Measurements from ENCODE around the gene PINK1.

DNA sequence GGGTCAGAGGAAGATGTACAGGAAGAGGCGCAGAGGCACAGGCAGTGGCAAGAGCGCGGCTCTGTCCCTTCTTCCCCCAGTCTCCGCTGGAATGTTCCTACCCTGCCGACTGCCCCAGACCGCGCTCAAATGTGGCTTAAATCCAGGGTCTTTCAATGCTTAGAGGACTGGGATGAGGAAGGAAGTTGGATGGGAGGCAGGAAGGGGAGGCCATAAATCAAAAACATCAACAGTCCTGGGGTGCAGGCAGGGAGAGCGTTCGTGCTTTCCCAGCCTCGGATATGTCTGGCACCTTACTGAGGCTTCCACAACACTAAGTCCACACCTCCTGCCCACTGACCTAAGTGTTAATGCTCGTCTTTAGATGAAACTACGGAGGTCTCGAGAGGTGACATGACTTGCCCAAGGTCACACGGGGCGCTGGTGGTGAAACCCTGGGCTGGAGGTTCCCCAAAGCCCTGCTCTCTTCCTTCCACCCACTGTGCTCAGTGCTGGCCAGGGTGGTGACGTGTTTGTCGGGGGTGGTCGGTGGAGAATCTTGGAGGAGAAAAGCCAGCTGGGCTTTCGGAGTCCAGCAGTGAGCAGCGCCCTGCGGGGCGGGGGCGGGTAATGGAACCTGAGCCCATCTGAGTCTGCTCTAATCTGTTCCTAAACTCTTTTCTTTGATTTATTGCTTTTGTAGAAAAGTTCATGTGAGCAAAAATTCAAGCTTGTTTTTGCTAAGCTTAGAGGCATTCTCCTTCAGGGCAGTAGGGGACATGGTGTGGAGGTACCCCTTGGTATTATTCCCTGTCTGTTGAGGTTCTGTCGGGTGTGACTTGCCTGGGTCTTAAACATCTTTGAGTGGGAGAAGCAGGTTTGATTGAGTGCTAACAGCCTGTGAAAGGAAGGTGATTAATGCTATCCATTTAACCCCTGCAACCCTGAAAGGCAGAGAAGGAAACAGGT lies 43.7 kb upstream of the PINK1 start:
- TF ChIP-seq, protein P1, sequence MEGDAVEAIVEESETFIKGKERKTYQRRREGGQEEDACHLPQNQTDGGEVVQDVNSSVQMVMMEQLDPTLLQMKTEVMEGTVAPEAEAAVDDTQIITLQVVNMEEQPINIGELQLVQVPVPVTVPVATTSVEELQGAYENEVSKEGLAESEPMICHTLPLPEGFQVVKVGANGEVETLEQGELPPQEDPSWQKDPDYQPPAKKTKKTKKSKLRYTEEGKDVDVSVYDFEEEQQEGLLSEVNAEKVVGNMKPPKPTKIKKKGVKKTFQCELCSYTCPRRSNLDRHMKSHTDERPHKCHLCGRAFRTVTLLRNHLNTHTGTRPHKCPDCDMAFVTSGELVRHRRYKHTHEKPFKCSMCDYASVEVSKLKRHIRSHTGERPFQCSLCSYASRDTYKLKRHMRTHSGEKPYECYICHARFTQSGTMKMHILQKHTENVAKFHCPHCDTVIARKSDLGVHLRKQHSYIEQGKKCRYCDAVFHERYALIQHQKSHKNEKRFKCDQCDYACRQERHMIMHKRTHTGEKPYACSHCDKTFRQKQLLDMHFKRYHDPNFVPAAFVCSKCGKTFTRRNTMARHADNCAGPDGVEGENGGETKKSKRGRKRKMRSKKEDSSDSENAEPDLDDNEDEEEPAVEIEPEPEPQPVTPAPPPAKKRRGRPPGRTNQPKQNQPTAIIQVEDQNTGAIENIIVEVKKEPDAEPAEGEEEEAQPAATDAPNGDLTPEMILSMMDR (IDR thresholded peaks at IDR 0.05): no peak
- TF ChIP-seq POLR2A (IDR thresholded peaks at IDR 0.05): no peak

Data from lower leg skin (tissue), 3 donors.